Caco-2 (cell line): ENCODE data around the gene CXCR3. TPM values are rescaled to one million over a fixed set of nuclear protein-coding genes. Genes with fewer than 3 reads are reported as not detected.

Experiments
- BruUV-seq: library from RNA; stranded (reverse); fragments of 400-500 nt; replicated peaks from 2 replicates; lab custom pipeline; 2021; lab: Mats Ljungman, UMichigan
- CTCF ChIA-PET: fragments of 300-600 bp; sonication (Branson Sonifier 250); formaldehyde crosslinking; loops from one replicate; lab custom pipeline; 2022; ENCODE audit warnings: antibody characterized with exemption; lab: Charles Lee
- POLR2A ChIA-PET: fragments of 300-600 bp; sonication (Branson Sonifier 250); formaldehyde crosslinking; loops from one replicate; lab custom pipeline; 2022; ENCODE audit warnings: antibody characterized with exemption; lab: Charles Lee
- DNase-seq, 2 experiments: peaks; one replicate each; pipeline versions ENCODE4 v3.0.0 to v3.0.0-alpha.2; 2020 to 2022
- H3K27me3 ChIP-seq: replicated peaks from 2 replicates; pipeline ENCODE4 v1.6.0; 2011; ENCODE audit warnings: low read length; ENCODE audit not compliant: control insufficient read depth, insufficient read depth
- H3K36me3 ChIP-seq: 2 replicates; pipeline ENCODE4 v1.5.1; 2011; ENCODE audit warnings: low read length; ENCODE audit not compliant: control insufficient read depth, insufficient read depth
- H3K4me1 ChIP-seq: fragments of 250-450 bp; sonication (Bioruptor Pico); 2 replicates; pipeline ENCODE4 v1.5.1; 2020; ENCODE audit warnings: mild to moderate bottlenecking
- H3K4me3 ChIP-seq: 2 replicates; pipeline ENCODE4 v1.5.1; 2011; ENCODE audit warnings: low read depth, mild to moderate bottlenecking, control low read depth, low read length
- H3K9me3 ChIP-seq: fragments of 250-450 bp; sonication (Bioruptor Pico); 2 replicates; pipeline ENCODE4 v1.5.1; 2020; ENCODE audit warnings: mild to moderate bottlenecking, moderate library complexity
- H3K27ac Mint-ChIP-seq: one replicate; pipeline ENCODE4 v1.8.0; 2022; ENCODE audit warnings: mixed read lengths; ENCODE audit not compliant: unreplicated experiment
- H3K27me3 Mint-ChIP-seq: one replicate; pipeline ENCODE4 v1.8.0; 2022; ENCODE audit warnings: mixed read lengths; ENCODE audit not compliant: insufficient read depth, unreplicated experiment
- H3K36me3 Mint-ChIP-seq: one replicate; pipeline ENCODE4 v1.8.0; 2022; ENCODE audit warnings: mild to moderate bottlenecking, mixed read lengths; ENCODE audit not compliant: insufficient read depth, unreplicated experiment
- H3K4me1 Mint-ChIP-seq: one replicate; pipeline ENCODE4 v1.8.0; 2022; ENCODE audit warnings: low read depth, mixed read lengths; ENCODE audit not compliant: unreplicated experiment
- H3K4me3 Mint-ChIP-seq: one replicate; pipeline ENCODE4 v1.8.0; 2022; ENCODE audit warnings: mild to moderate bottlenecking, moderate library complexity, mixed read lengths; ENCODE audit not compliant: unreplicated experiment
- H3K9me3 Mint-ChIP-seq: one replicate; pipeline ENCODE4 v1.8.0; 2022; ENCODE audit warnings: mixed read lengths; ENCODE audit not compliant: unreplicated experiment
- CTCF ChIP-seq, 2 experiments: fragments of 200-600 bp in 1 of 2; IDR thresholded peaks; 1 replicate in 1 of 2; 2 replicates in 1 of 2; pipeline versions ENCODE4 v1.5.1 to v1.8.0; 2011 to 2022; ENCODE audit warnings: antibody characterized with exemption in 1 of 2, control low read depth in 1 of 2, inconsistent platforms in 1 of 2, low read depth in 1 of 2, low read length in 1 of 2, mild to moderate bottlenecking in 1 of 2, moderate library complexity in 1 of 2; ENCODE audit not compliant: insufficient read depth in 1 of 2, severe bottlenecking in 1 of 2, unreplicated experiment in 1 of 2
- intact Hi-C: fragments of 100-400 bp; cut with micrococcal nuclease; formaldehyde crosslinking; loops from one replicate; pipeline ENCODE4 v1.10.0; 2022; ENCODE audit not compliant: unreplicated experiment
- total RNA-seq: library from RNA; stranded (reverse); gene quantifications from 2 replicates; pipeline ENCODE4 v1.2.3, GENCODE V29; 2022

The CXCR3 gene
- total RNA-seq, 1 experiment from 2014 or later, result not detected

- H3K4me1 Mint-ChIP-seq, result no peaks in the 10 kb centered on the region
- CTCF ChIA-PET, result no interaction called here
- no peaks in the 10 kb centered on the region for H3K27me3 Mint-ChIP-seq
These were observed 7.2 kb upstream of the CXCR3 start for GRCh38 chrX:71625471-71625870.

GRCh38 chrX:71623714-71624113 is 5.4 kb upstream of the CXCR3 start:
- H3K4me3 Mint-ChIP-seq, result no peak overlapping the region
- no peak overlapping the region for H3K4me3 ChIP-seq
- intact Hi-C loops, result no loop called here
- no peak for TF ChIP-seq CTCF (IDR thresholded peaks at IDR 0.05; ENCODE audit: insufficient read depth in 1 of 2, low read depth in 1 of 2, low read length in 1 of 2, severe bottlenecking in 1 of 2, unreplicated experiment in 1 of 2)
- H3K36me3 ChIP-seq, result no peaks in the 10 kb centered on the region
- no peaks in the 10 kb centered on the region for H3K27me3 ChIP-seq
- no peaks in the 10 kb centered on the region for H3K27me3 Mint-ChIP-seq
- H3K4me1 Mint-ChIP-seq, result no peaks in the 10 kb centered on the region
- no peaks in the 10 kb centered on the region for H3K9me3 Mint-ChIP-seq
- no peaks in the 10 kb centered on the region for H3K9me3 ChIP-seq
- POLR2A ChIA-PET, result no interaction called here
- H3K4me1 ChIP-seq, result peaks cover 11% of the 10 kb centered on the region; the same call in 1 of the 2 replicates
- no TSS peak for BruUV-seq
- H3K36me3 Mint-ChIP-seq, result no peaks in the 10 kb centered on the region
- CTCF ChIA-PET, result no interaction called here
- no peak for DNase-seq
- H3K27ac Mint-ChIP-seq, result no peak overlapping the region

More at GRCh38 chrX:71625471-71625870, 7.2 kb upstream of the CXCR3 start:
- Histone ChIP-seq H3K27me3 (no peaks in the 10 kb centered on the region), H3K4me3 (no peak overlapping the region), H3K9me3 (no peaks in the 10 kb centered on the region), H3K36me3 (no peaks in the 10 kb centered on the region), H3K4me1 (peaks cover 11% of the 10 kb centered on the region)
- DNase-seq, result no peak
- H3K27ac Mint-ChIP-seq, result no peak overlapping the region
- no peak for TF ChIP-seq CTCF (IDR thresholded peaks at IDR 0.05; ENCODE audit: insufficient read depth in 1 of 2, low read depth in 1 of 2, low read length in 1 of 2, severe bottlenecking in 1 of 2, unreplicated experiment in 1 of 2)
- no TSS peak for BruUV-seq
- intact Hi-C loops, result no loop called here
- no peaks in the 10 kb centered on the region for H3K9me3 Mint-ChIP-seq
- H3K4me3 Mint-ChIP-seq, result no peak overlapping the region
- POLR2A ChIA-PET, result no interaction called here
- no peaks in the 10 kb centered on the region for H3K36me3 Mint-ChIP-seq

- intact Hi-C loops, result no loop called here
- CTCF ChIA-PET, result no interaction called here
These were observed 4.5 kb upstream of the CXCR3 start for GRCh38 chrX:71622576-71623450.

More at GRCh38 chrX:71622576-71623450, 4.5 kb upstream of the CXCR3 start:
- Mint-ChIP-seq H3K9me3 (no peaks in the 10 kb centered on the region), H3K4me3 (no peak overlapping the region), H3K4me1 (no peaks in the 10 kb centered on the region), H3K27ac (peak overlapping the region; percentile 50), H3K36me3 (no peaks in the 10 kb centered on the region), H3K27me3 (no peaks in the 10 kb centered on the region)
- peaks cover 11% of the 10 kb centered on the region; the same call in 1 of the 2 replicates for H3K4me1 ChIP-seq
- no TSS peak for BruUV-seq
- DNase-seq, result peak; percentile 33 to 80
- POLR2A ChIA-PET, result no interaction called here
- no peaks in the 10 kb centered on the region for H3K9me3 ChIP-seq
- H3K36me3 ChIP-seq, result no peaks in the 10 kb centered on the region
- TF ChIP-seq CTCF (IDR thresholded peaks at IDR 0.05; ENCODE audit: insufficient read depth in 1 of 2, low read depth in 1 of 2, low read length in 1 of 2, severe bottlenecking in 1 of 2, unreplicated experiment in 1 of 2), result no peak
- no peaks in the 10 kb centered on the region for H3K27me3 ChIP-seq
- H3K4me3 ChIP-seq, result no peak overlapping the region
